Left cardiac atrium (tissue), 4 donors: ENCODE measurements around the gene CASP3. TPM values are rescaled to one million over a fixed set of nuclear protein-coding genes. Genes with fewer than 3 reads are reported as not detected.
A peak's percentile ranks its signal among the peaks of the same experiment; 100 is the strongest.

Experiments used
- ATAC-seq, 2 donors: fragments of 200-7000 bp; cut with Tn5 transposase; one replicate each; pipeline ENCODE4 v1.9.1; 2020; ENCODE audit warnings: mild to moderate bottlenecking in 2 of 2, moderate library complexity in 2 of 2
- DNase-seq: peaks from one replicate; pipeline ENCODE4 v3.0.0-alpha.2; 2020
- intact Hi-C, 2 donors: fragments of 100-400 bp; cut with DNase I; formaldehyde crosslinking; loops; one replicate each; pipeline versions ENCODE4 v1.14.1 to v1.15.1; 2022 to 2023
- long read RNA-seq: library from polyadenylated mRNA; unstranded; transcript quantifications from one replicate; pipeline ENCODE4 v2.0.0, GENCODE V29; 2021
- total RNA-seq, 2 donors: library from RNA; stranded (reverse); fragmentation: NEBNext Ultra II Directional; extraction: Animal tissue kit (Norgen Biotek cat#: 25700); gene quantifications; one replicate each; pipeline ENCODE4 v1.2.1, GENCODE V29; 2021
- donor health status: DM: no; HTN: yes; CAD: no.
- donor health status: DM: no; HTN: yes; CAD: no; lungs with severe emphysema.
- donor health status: DM: yes; HTN: yes; CAD: no.
- donor health status: Dilated cardiomyopathy.

Gene CASP3
- 10 to 100 TPM; 10.2 to 12.0 TPM for total RNA-seq
- long read RNA-seq, transcript CASP3-206 (7 exons, 2,540 nt) = major isoform, 10 of 12 reads
- long read RNA-seq, partial matches to known transcripts = 0 of 12 reads
- long read RNA-seq, other reads (novel, unspliced or antisense) = 1 of 12 reads

GRCh38 chr4:184649026-184649970 lies at the start of gene CASP3, which contains the start of gene PRIMPOL:
CASP3 (minus strand) TSS chr4:184649447; CDS start chr4:184638453, 10,994 bp downstream.
PRIMPOL (plus strand) TSS chr4:184649738; CDS start chr4:184657141, 7,403 bp downstream.
- ATAC-seq = peak; percentile 97
- intact Hi-C loops = loop anchor here (5.0 to 10.0 kb wide), 3 partner anchors 112 to 384 kb away; partner anchors contain the start of gene IRF2 (in 1 of the 2)
- DNase-seq = peak; percentile 97

DNA sequence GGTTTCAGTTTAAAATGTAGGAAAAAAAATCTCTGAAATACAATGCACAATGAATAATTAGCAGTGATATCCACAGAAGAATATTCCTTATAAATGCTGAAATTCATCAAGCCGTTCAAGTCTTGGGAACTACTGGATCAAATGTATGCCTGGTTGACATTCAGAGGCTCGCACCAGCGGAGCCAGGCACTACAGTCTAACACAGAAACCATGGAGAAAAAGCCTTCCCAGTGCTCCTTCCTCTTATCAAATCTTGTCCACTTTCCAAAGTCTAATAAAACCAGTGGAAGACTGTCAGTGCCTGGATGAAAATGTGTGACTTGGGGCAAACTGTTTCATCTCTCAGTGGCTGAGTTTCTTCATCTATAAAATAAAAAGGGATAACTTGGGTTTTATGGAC lies 48.7 kb upstream of the CASP3 start:
- no peak for ATAC-seq
- intact Hi-C loops = no loop called here
- DNase-seq = no peak

- DNase-seq (no peak), ATAC-seq (peak; percentile 71 to 81)
- intact Hi-C loops = no loop called here
Observed at GRCh38 chr4:184695178-184695896, 46.1 kb upstream of the CASP3 start.

DNA sequence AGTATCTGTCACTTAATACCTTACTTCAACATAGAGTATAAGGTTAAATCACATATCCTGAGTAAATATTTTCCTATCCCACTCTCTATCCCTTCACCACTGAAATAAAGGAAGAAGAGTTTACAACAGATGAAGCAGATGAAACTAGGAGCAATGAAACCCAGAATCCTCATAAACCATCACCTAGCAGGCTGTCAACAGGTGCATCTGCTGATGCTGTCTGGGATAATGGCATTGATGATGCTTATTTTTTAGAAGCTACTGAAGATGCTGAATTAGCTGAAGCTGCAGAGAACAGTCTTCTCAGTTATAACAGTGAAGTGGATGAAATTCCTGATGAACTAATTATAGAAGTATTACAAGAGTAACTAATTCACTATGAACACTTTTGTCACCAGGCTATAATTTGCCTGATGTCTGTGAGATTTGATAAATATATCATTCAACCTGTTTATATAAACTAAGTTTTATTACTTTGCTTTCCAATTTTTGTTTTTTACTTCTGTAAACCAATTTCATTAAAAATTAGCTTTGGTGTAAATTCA lies 45.2 kb upstream of the CASP3 start:
- intact Hi-C loops = no loop called here
- DNase-seq (no peak), ATAC-seq (peak in 1 of 2 donors; percentile 25)

GRCh38 chr4:184693056-184693455 lies 43.8 kb upstream of the CASP3 start:
- intact Hi-C loops = no loop called here
- no peak for ATAC-seq
- no peak for DNase-seq

DNA sequence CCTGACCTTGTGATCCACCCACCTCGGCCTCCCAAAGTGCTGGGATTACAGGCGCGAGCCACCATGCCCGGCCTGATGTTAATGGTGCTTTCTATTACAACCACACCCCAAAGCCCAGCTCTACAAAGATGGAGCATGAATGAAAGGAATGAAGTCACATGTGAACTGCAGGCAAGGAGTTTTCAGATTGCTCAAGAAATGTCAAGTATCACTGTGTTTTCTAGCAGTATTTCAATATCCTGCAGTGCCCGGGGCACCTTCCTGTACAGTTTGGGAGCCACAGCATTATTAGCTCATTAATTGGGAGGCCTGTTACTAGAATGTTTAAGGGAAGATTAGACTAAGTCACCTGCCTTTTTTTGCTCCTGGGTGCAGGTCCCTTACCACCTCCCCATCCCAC lies 40.4 kb upstream of the CASP3 start:
- intact Hi-C loops = no loop called here
- ATAC-seq (no peak), DNase-seq (no peak)

GRCh38 chr4:184688447-184688846 lies 39.2 kb upstream of the CASP3 start:
- DNase-seq (no peak), ATAC-seq (no peak)
- intact Hi-C loops = no loop called here

- intact Hi-C loops = no loop called here
- DNase-seq = no peak
- ATAC-seq = no peak
Observed at GRCh38 chr4:184688005-184688404, 38.8 kb upstream of the CASP3 start.

DNA sequence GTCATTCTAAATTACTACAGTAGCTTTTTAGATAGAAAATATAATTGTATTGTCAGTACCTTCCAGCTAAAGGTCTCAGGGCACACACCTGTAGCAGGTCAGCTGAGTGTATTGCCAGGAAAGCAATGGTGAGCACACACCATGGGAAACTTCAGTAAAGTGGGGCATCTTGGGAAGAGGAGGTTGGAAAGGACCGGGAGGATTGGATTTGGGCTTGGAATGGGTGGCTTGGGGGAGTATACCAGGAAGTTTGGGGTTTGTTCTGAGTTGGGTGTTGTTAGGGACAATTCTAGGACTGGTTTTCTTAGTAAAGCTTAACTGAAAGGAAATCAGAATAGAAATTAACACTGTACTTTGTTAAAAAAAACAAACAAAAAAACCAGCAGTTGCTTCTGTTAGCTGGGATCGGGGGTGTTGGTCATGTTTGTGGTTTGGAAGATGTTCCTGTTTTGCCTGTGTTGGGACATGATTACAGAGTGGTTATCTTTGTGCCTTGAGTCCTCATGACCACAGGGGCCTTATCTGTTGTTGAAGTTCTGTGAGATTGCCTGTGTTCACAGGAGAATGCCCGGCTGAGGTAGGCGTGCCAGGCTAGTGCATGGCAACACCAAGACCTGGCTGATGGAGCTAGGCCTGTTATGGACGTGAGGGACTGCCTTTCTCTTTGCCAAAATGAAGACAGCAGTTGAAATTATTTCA lies 35.4 kb upstream of the CASP3 start:
- intact Hi-C loops = no loop called here
- ATAC-seq = peak; percentile 70 to 82

GRCh38 chr4:184681916-184682315 lies 32.7 kb upstream of the CASP3 start:
- intact Hi-C loops = no loop called here
- ATAC-seq (no peak), DNase-seq (no peak)

More for the DNA sequence above, 35.4 kb upstream of the CASP3 start:
- DNase-seq = no peak

DNA sequence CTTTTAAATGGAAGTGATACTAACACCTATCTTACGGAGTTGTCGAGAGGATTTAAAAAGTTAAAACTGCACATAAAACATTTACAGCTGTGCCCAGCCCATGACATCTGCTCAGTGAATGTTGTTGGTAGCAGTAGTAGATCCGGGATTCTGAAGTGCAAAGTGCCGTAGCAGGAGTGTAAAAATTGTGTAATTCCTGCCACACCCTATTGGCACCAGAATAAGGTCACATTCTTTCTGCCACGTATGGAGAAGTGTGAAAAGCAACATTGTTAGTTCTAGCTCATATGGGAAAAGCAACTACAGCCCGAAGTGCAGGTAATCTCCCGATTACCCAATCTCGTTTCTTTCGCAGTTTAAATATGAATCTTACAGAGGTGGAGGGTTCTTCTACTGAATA lies 31.5 kb upstream of the CASP3 start:
- intact Hi-C loops = no loop called here
- DNase-seq (no peak), ATAC-seq (no peak)

GRCh38 chr4:184675821-184676492 lies 26.7 kb upstream of the CASP3 start:
- DNase-seq (no peak), ATAC-seq (no peak)
- intact Hi-C loops = no loop called here

DNA sequence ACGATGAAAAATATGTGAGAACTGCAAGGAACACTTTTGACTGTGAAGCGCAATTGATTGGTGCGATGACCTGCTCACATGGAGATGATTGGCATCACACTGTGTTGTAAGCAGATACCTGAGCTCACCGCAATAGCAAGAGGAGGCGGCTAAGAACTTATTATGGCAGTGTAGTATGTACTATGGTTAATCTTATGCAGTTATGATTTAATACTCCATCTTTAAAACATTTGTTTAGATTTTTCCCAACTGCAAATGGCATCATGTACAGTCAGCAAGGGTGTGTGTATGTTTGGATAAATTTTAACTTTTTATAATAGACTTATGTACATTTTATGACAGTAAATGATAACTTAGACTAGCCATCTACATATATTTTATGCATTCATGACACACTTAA lies 25.8 kb upstream of the CASP3 start:
- intact Hi-C loops = no loop called here
- no peak for ATAC-seq
- no peak for DNase-seq

DNA sequence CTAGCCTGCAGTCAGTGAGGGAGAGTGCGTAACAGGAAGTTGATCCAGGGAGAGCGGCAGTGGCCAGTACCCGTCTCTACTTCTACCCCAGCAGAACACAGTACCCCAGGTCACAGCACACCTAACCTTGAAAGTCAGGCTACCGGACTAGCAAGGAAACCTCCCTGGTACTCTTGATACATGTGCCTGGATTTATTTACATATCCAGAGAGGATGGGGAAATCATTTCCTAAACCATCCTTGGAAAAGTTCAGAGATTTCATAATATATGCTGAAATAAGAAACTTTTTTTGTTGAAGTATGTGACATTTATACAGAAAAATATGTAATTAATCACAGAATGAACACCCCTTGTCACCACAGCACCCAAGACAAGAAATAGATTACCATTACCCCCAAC lies 24.8 kb upstream of the CASP3 start:
- intact Hi-C loops = no loop called here
- ATAC-seq (no peak), DNase-seq (no peak)

DNA sequence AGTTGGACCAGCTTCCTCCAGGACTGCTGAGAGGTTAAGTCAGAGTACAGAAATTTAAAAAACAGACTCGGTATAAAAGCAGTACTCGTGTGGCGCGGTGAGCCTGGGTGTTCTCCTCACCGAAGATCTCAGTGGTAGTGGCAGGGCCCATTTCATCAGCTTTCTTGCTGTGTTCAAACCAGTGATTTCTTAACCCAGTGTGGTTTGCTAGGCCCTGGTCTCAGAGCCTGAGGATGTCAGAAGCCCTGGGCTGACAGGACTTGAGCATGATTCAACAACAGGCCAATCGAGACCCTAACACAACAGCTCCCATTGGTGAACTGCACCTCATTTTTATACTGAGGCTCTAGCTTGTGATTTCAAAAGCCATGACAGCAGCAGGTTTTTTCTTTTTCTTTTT lies 23.5 kb upstream of the CASP3 start:
- no peak for ATAC-seq
- intact Hi-C loops = no loop called here
- no peak for DNase-seq

DNA sequence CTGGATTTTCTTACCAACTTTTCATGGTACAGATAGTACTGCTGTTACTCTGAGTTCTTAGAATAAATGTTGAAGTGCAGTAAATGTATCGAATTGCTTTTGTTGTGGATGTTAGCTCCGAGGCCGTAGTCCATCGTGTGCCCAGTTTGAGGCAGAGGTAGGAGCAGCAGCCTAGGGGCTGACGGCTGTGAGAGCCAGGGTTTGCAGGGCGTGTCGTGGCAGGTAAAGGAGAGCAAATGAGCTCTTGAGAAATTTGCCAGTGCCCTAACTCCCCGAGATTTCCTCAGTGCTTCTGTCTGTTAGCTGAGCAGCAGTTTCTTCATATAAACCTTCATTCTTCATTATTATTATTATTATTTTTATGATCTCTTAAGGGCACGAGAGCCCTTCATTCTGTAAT lies 21.9 kb upstream of the CASP3 start:
- ATAC-seq = no peak
- intact Hi-C loops = no loop called here
- no peak for DNase-seq

DNA sequence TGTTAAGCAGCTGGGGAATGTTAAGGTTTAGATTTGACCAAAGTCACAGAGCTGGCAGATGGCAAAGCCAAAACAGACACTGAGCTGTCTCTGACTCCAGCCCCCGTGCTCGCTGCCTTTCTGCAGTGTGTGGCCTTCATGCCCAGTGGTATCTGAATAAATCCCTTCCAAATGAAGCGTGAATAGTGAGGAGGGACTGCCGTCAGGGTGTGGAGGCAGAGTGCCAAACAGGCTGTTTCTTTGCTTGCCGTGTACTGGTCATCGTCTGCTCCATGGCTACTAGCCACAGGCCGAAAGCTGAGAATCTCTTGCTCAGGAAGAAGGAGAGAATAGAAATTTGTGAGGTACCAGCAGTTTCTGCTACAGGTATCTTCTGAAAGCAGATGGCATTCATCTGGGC lies 20.0 kb upstream of the CASP3 start:
- ATAC-seq (no peak), DNase-seq (no peak)
- intact Hi-C loops = no loop called here

DNA sequence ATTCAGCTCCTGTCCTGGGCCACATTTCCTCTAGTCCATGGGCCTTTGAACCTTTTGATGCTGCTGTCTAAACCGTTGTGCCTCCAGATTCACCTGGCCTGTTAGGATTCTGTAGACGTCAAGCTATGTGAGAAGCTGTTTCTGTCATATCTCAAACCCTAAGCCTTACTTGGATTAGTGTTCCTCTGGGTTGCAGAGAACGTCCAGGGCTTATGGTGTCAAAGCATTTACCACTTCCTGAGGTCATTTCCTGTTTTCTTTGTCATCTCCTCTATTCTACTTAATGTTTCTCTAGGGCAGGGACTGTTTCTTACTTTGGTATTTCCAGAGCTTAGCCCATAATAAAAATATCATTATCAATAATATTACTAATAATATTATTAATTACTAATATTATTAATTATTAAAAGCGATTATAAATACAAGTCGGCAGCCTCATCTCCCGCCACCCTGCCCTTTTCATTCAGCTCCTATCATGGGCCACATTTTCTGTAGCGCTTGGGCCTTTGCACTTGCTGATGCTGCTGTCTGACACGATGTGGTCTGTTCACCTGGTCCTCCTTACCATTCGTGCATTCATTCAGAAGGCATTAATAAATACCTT lies 19.4 kb upstream of the CASP3 start:
- intact Hi-C loops = no loop called here
- DNase-seq (no peak), ATAC-seq (no peak)
